Astrocyte (in vitro differentiated cells and primary cell): ENCODE measurements around the gene CPPED1. TPM values are rescaled to one million over a fixed set of nuclear protein-coding genes. Genes with fewer than 3 reads are reported as not detected.

Source experiments
- DNase-seq: peaks from one replicate; pipeline ENCODE4 v3.0.0-alpha.2; 2010; ENCODE audit warnings: low read depth
- FAIRE-seq: peaks from 2 replicates; lab custom pipeline; 2011; peaks lifted over from hg19 to GRCh38; lab: Jason Lieb, UNC
- H2AFZ ChIP-seq: 2 replicates; pipeline ENCODE4 v1.6.0; 2012; ENCODE audit warnings: low read depth, low read length, inconsistent platforms
- H3K27ac ChIP-seq: 2 replicates; pipeline ENCODE4 v1.5.1; 2011; ENCODE audit warnings: low read depth, low read length, inconsistent platforms
- H3K27me3 ChIP-seq: 2 replicates; pipeline ENCODE4 v1.6.0; 2011; ENCODE audit warnings: low read length, inconsistent platforms; ENCODE audit not compliant: insufficient read depth
- H3K36me3 ChIP-seq: 2 replicates; pipeline ENCODE4 v1.5.1; 2011; ENCODE audit warnings: low read length, inconsistent platforms; ENCODE audit not compliant: insufficient read depth
- H3K4me1 ChIP-seq: 2 replicates; pipeline ENCODE4 v1.5.1; 2011; ENCODE audit warnings: low read length, inconsistent platforms; ENCODE audit not compliant: insufficient read depth
- H3K4me2 ChIP-seq: 2 replicates; pipeline ENCODE4 v1.6.0; 2012; ENCODE audit warnings: low read length, inconsistent platforms
- H3K4me3 ChIP-seq: 2 replicates; pipeline ENCODE4 v1.5.1; 2011; ENCODE audit warnings: low read depth, mild to moderate bottlenecking, low read length, inconsistent platforms; ENCODE audit not compliant: insufficient read depth
- H3K79me2 ChIP-seq: 2 replicates; pipeline ENCODE4 v1.6.0; 2012; ENCODE audit warnings: mild to moderate bottlenecking, low read length, inconsistent platforms; ENCODE audit not compliant: insufficient read depth
- H3K9ac ChIP-seq: 2 replicates; pipeline ENCODE4 v1.6.0; 2012; ENCODE audit warnings: mild to moderate bottlenecking, low read length, inconsistent platforms
- H3K9me3 ChIP-seq: 2 replicates; pipeline ENCODE4 v1.5.1; 2012; ENCODE audit warnings: low read depth, mild to moderate bottlenecking, low read length, inconsistent platforms; ENCODE audit not compliant: insufficient read depth
- H4K20me1 ChIP-seq: 2 replicates; pipeline ENCODE4 v1.6.0; 2012; ENCODE audit warnings: low read length, inconsistent platforms; ENCODE audit not compliant: insufficient read depth
- H3K27ac Mint-ChIP-seq: one replicate; pipeline ENCODE4 v1.8.0; 2021; ENCODE audit warnings: mild to moderate bottlenecking, mixed read lengths; ENCODE audit not compliant: unreplicated experiment
- H3K27me3 Mint-ChIP-seq: one replicate; pipeline ENCODE4 v1.8.0; 2021; ENCODE audit warnings: low read depth, mixed read lengths; ENCODE audit not compliant: unreplicated experiment
- H3K36me3 Mint-ChIP-seq: one replicate; pipeline ENCODE4 v1.8.0; 2021; ENCODE audit warnings: low read depth, mixed read lengths; ENCODE audit not compliant: unreplicated experiment
- H3K4me1 Mint-ChIP-seq: one replicate; pipeline ENCODE4 v1.8.0; 2021; ENCODE audit warnings: low read depth, mixed read lengths; ENCODE audit not compliant: unreplicated experiment
- H3K4me3 Mint-ChIP-seq: one replicate; pipeline ENCODE4 v1.8.0; 2021; ENCODE audit warnings: mild to moderate bottlenecking, moderate library complexity, mixed read lengths; ENCODE audit not compliant: unreplicated experiment
- H3K9me3 Mint-ChIP-seq: one replicate; pipeline ENCODE4 v1.8.0; 2021; ENCODE audit warnings: mild to moderate bottlenecking, mixed read lengths; ENCODE audit not compliant: unreplicated experiment
- CTCF ChIP-seq: IDR thresholded peaks from 2 replicates; pipeline ENCODE4 v1.5.1; 2011; ENCODE audit warnings: low read depth, mild to moderate bottlenecking, inconsistent platforms, low read length, moderate library complexity; ENCODE audit not compliant: insufficient read depth
- EZH2 ChIP-seq: IDR thresholded peaks from 2 replicates; pipeline ENCODE4 v1.6.1; 2012; ENCODE audit warnings: mild to moderate bottlenecking, low read length, inconsistent platforms; ENCODE audit not compliant: insufficient read depth
- total RNA-seq: library from RNA; stranded (reverse); gene quantifications from 2 replicates; pipeline ENCODE4 v1.2.1, GENCODE V29; 2021

The CPPED1 gene
- total RNA-seq, 1 donor from 2014 or later, result 28.5 TPM

DNA sequence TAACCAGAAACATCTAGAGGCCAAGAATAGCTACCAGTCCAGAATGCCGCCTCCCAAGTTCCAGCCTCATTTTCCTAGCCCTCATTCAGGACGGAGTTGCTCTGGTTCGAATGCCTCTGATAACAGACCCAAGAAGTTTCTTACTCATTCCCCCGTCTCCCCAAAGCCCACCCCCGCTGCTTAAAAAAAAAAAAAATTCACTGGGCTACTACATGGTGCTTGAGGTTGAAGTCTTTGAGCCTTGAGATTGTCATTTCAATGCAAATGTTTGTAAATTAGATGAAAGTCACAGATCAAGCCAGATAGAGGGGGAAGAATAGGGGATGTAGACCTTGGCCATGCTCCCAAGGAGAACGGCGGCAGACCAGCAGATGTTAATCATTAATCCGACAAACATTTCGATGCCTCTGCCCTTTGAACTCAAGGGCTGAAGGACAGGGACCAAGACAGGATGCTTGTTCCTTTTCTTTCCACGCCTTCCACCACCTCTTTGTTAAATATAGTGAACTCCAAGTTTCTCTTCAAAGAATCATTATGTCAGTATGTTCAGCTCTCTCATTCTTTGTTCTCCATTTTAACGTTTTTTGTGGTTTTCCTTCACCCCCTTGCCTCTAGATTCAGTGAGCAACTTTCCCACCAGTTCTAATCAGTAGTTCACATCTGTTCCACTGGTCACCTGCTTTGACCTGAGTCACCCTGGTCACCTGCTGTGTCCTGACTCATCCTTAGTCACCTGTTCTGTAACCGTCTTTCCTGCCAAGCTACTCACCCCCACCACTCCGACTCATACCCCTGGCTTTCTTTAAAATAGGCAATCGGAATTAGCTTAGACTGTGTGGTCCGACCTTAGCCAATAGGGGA, 190.3 kb downstream of the CPPED1 start:
- no peak overlapping the region for H2AFZ ChIP-seq
- no peaks in the 10 kb centered on the region for H3K27me3 Mint-ChIP-seq
- H3K4me2 ChIP-seq, result peak overlapping the region; percentile 42
- no peaks in the 10 kb centered on the region for H3K36me3 ChIP-seq
- FAIRE-seq (no peak), DNase-seq (peak; percentile 68)
- no peaks in the 10 kb centered on the region for H3K36me3 Mint-ChIP-seq
- H3K79me2 ChIP-seq, result no peaks in the 10 kb centered on the region
- H4K20me1 ChIP-seq, result no peaks in the 10 kb centered on the region
- H3K4me3 ChIP-seq, result no peak overlapping the region
- no peaks in the 10 kb centered on the region for H3K9me3 ChIP-seq
- peaks cover 19% of the 10 kb centered on the region for H3K4me1 Mint-ChIP-seq
- no peaks in the 10 kb centered on the region for H3K27me3 ChIP-seq
- H3K27ac ChIP-seq, result peak overlapping the region; percentile 81
- TF ChIP-seq CTCF (no peak), EZH2 (no peak)
- no peak overlapping the region for H3K4me3 Mint-ChIP-seq
- H3K9ac ChIP-seq, result peak overlapping the region; percentile 60
- peaks cover 4% of the 10 kb centered on the region for H3K9me3 Mint-ChIP-seq
- peak overlapping the region; percentile 83 for H3K27ac Mint-ChIP-seq
- peaks cover 24% of the 10 kb centered on the region for H3K4me1 ChIP-seq

GRCh38 chr16:12612598-12613101, 191.0 kb downstream of the CPPED1 start:
- peak overlapping the region; percentile 27 for H3K27ac Mint-ChIP-seq
- H3K4me1 Mint-ChIP-seq, result peaks cover 19% of the 10 kb centered on the region
- peaks cover 24% of the 10 kb centered on the region for H3K4me1 ChIP-seq
- no peaks in the 10 kb centered on the region for H3K9me3 ChIP-seq
- TF ChIP-seq CTCF (no peak), EZH2 (no peak)
- no peak overlapping the region for H2AFZ ChIP-seq
- peak overlapping the region; percentile 42 for H3K4me2 ChIP-seq
- H3K4me3 ChIP-seq, result no peak overlapping the region
- peak; percentile 8 for DNase-seq
- no peak overlapping the region for H3K4me3 Mint-ChIP-seq
- H4K20me1 ChIP-seq, result no peaks in the 10 kb centered on the region
- peak overlapping the region; percentile 81 for H3K27ac ChIP-seq
- no peaks in the 10 kb centered on the region for H3K27me3 ChIP-seq
- no peaks in the 10 kb centered on the region for H3K36me3 ChIP-seq
- no peaks in the 10 kb centered on the region for H3K79me2 ChIP-seq
- H3K9me3 Mint-ChIP-seq, result peaks cover 6% of the 10 kb centered on the region
- no peaks in the 10 kb centered on the region for H3K36me3 Mint-ChIP-seq
- peak overlapping the region; percentile 60 for H3K9ac ChIP-seq
- no peak for FAIRE-seq
- no peaks in the 10 kb centered on the region for H3K27me3 Mint-ChIP-seq
